KMS-11 (cell line): Measurements from ENCODE around the gene CNN3.

Experiments
- H2AFZ ChIP-seq: fragments of 200-600 bp; sonication (generic); 2 replicates; pipeline ENCODE4 v1.6.1; 2016; ENCODE audit warnings: antibody characterized with exemption, mixed run types, low read depth
- H3K27ac ChIP-seq: fragments of 200-600 bp; sonication (generic); 2 replicates; pipeline ENCODE4 v1.6.1; 2016; ENCODE audit warnings: mild to moderate bottlenecking, mixed run types
- H3K27me3 ChIP-seq: fragments of 200-600 bp; sonication (generic); 2 replicates; pipeline ENCODE4 v1.6.1; 2017; ENCODE audit warnings: mild to moderate bottlenecking, low read depth, mixed run types, moderate library complexity; ENCODE audit not compliant: insufficient read depth
- H3K36me3 ChIP-seq: fragments of 200-600 bp; sonication (generic); 2 replicates; pipeline ENCODE4 v1.6.1; 2017; ENCODE audit warnings: mild to moderate bottlenecking, mixed run types; ENCODE audit not compliant: insufficient read depth
- H3K4me1 ChIP-seq: fragments of 200-600 bp; sonication (generic); 2 replicates; pipeline ENCODE4 v1.6.1; 2016; ENCODE audit warnings: mild to moderate bottlenecking, low read depth, mixed run types; ENCODE audit not compliant: poor library complexity, severe bottlenecking
- H3K4me2 ChIP-seq: fragments of 200-600 bp; sonication (generic); 2 replicates; pipeline ENCODE4 v1.7.0; 2016; ENCODE audit warnings: mild to moderate bottlenecking, mixed run types
- H3K4me3 ChIP-seq: fragments of 200-600 bp; sonication (generic); IDR thresholded peaks from 2 replicates; pipeline ENCODE4 v1.6.1; 2017; ENCODE audit warnings: low read depth, low read length, mixed read lengths; ENCODE audit not compliant: insufficient read depth
- H3K79me2 ChIP-seq: fragments of 200-600 bp; sonication (generic); 2 replicates; pipeline ENCODE4 v1.6.1; 2016; ENCODE audit warnings: low read depth, mixed run types; ENCODE audit not compliant: insufficient read depth
- H3K9ac ChIP-seq: fragments of 200-600 bp; sonication (generic); 2 replicates; pipeline ENCODE4 v1.6.1; 2016; ENCODE audit warnings: mild to moderate bottlenecking, mixed run types
- H4K20me1 ChIP-seq: fragments of 200-600 bp; sonication (generic); 2 replicates; pipeline ENCODE4 v1.6.1; 2016; ENCODE audit warnings: mild to moderate bottlenecking, mixed run types; ENCODE audit not compliant: insufficient read depth
- CTCF ChIP-seq: fragments of 200-600 bp; sonication (generic); conservative IDR thresholded peaks from 2 replicates; pipeline ENCODE4 v1.6.1; 2017; ENCODE audit warnings: low read depth, mild to moderate bottlenecking, antibody characterized with exemption, low read length, moderate library complexity, mixed read lengths

CNN3 gene

DNA sequence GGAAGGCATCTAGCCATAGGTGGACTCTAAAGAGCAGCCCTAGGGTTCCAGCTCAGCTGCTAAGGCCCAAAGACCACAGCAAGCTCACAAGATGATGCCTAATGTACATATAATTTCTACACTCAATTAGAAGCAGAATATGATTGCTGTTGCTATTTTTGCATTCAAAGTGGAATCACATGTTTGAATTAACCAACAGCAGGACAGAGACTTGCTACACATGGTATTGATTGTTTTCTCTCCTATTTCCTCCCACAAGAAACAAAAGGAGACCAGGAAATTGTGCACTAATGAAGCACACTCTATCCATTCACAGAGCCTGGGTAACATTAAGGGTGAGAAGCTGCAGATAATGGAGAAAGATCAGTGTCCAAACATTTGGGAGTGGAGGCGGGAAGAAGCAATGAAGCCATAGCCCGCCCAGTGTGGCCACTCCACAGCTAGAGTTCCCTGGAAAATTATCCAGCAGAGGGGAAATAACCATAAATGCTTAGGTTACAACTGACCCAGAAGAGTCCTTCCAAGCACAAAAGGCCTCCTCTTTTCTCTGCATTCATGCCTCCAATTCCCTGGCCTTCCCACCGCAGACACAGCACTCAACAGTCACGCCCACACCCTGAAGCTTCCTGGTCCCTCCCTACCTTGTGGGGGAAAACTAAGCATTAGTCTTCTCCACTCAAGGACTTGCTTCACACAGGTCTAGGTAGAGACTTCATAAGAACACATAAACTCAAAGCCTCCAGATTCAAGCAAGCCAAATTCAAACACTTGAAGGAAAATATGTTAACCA lies 7.5 kb downstream of the CNN3 start:
- TF ChIP-seq CTCF: no peak
- Histone ChIP-seq H3K36me3 (no peaks in the 10 kb centered on the region), H3K9ac (no peak overlapping the region), H3K4me2 (no peak overlapping the region), H2AFZ (no peak overlapping the region), H3K79me2 (no peaks in the 10 kb centered on the region), H3K27ac (no peak overlapping the region), H3K4me1 (no peaks in the 10 kb centered on the region), H3K27me3 (no peaks in the 10 kb centered on the region), H4K20me1 (no peaks in the 10 kb centered on the region), H3K4me3 (no peak overlapping the region)

DNA sequence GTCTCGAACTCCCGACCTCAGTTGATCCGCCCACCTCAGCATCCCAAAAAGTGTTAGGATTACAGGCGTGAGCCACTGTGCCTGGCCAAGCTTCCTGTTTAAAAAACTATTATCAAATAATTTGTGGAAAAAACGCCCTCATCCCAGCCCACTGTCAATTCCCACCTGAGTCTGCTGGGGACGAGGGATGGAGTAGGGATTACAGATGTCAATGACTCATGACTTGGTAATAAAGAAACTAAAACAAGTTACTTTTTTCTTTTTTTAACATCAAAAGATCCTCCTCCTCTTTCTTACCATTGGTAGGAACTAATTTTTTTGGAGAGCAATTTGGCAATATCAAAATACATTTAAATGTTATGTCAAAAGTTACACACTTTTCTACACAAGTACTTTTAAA lies 9.7 kb downstream of the CNN3 start:
- no peaks in the 10 kb centered on the region for H3K79me2 ChIP-seq
- no peak overlapping the region for H3K4me3 ChIP-seq
- H3K36me3 ChIP-seq: no peaks in the 10 kb centered on the region
- H3K9ac ChIP-seq: no peak overlapping the region
- H3K4me2 ChIP-seq: no peak overlapping the region
- no peak for TF ChIP-seq CTCF
- no peak overlapping the region for H3K27ac ChIP-seq
- no peak overlapping the region for H2AFZ ChIP-seq
- no peaks in the 10 kb centered on the region for H3K4me1 ChIP-seq
- no peaks in the 10 kb centered on the region for H4K20me1 ChIP-seq
- no peaks in the 10 kb centered on the region for H3K27me3 ChIP-seq

GRCh38 chr1:94912263-94913184 lies 14.4 kb downstream of the CNN3 start:
- no peaks in the 10 kb centered on the region for H3K27me3 ChIP-seq
- no peaks in the 10 kb centered on the region for H3K4me1 ChIP-seq
- H3K4me2 ChIP-seq: no peak overlapping the region
- no peak overlapping the region for H3K27ac ChIP-seq
- no peak overlapping the region for H3K4me3 ChIP-seq
- H3K9ac ChIP-seq: no peak overlapping the region
- no peaks in the 10 kb centered on the region for H3K79me2 ChIP-seq
- H4K20me1 ChIP-seq: no peaks in the 10 kb centered on the region
- H2AFZ ChIP-seq: no peak overlapping the region
- TF ChIP-seq CTCF: no peak
- no peaks in the 10 kb centered on the region for H3K36me3 ChIP-seq

DNA sequence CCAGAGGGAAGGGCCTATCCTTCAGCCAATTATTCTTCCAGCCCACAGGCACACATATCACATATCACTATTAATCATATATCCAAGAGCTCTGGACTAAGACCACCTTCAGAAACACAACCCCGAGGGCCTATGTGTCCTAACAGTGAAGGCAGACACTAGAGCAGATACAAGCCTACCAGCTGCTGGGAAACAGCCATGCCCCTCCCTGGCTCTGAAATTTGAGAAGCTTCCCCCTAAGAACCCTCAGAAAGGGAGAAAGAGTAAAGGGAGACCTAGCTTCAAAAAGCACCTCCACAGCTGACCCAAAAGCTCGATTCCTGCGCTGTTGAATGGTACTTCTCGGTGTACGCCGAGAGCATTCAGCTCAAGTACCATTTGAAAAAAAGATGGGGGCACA lies 17.4 kb downstream of the CNN3 start:
- H3K79me2 ChIP-seq: no peaks in the 10 kb centered on the region
- H3K27ac ChIP-seq: no peak overlapping the region
- H4K20me1 ChIP-seq: no peaks in the 10 kb centered on the region
- no peaks in the 10 kb centered on the region for H3K4me1 ChIP-seq
- H3K4me2 ChIP-seq: no peak overlapping the region
- no peaks in the 10 kb centered on the region for H3K27me3 ChIP-seq
- H3K36me3 ChIP-seq: no peaks in the 10 kb centered on the region
- no peak overlapping the region for H2AFZ ChIP-seq
- no peak overlapping the region for H3K9ac ChIP-seq
- no peak for TF ChIP-seq CTCF
- H3K4me3 ChIP-seq: no peak overlapping the region
